RWPE1 (cell line): Measurements from ENCODE around the gene KIF18B.

Experiments
- CTCF ChIA-PET: fragments of 350-600 bp; sonication (Branson Sonifier 250); formaldehyde crosslinking; extraction: SDS; loops from one replicate; lab custom pipeline; 2021; lab: Yijun Ruan, JAX
- POLR2A ChIA-PET: fragments of 400-600 bp; formaldehyde crosslinking; extraction: SDS; loops from one replicate; lab custom pipeline; 2020; ENCODE audit warnings: antibody characterized with exemption; ENCODE audit not compliant: low non-redundant PET; lab: Yijun Ruan, JAX
- DNase-seq: peaks from one replicate; pipeline ENCODE4 v3.0.0; 2012; ENCODE audit warnings: low spot score
- H3K27ac ChIP-seq: fragments of 450-650 bp; 2 replicates; pipeline ENCODE4 v1.5.1; 2017
- TF ChIP-seq, protein P1 (sequence below): fragments of 450-650 bp; conservative IDR thresholded peaks from 2 replicates; pipeline ENCODE4 v1.5.1; 2017; ENCODE audit warnings: low read depth, mild to moderate bottlenecking

The KIF18B gene

GRCh38 chr17:44933824-44934744 lies 13.5 kb downstream of the KIF18B start:
- H3K27ac ChIP-seq = peak overlapping the region; percentile 34
- DNase-seq = no peak
- TF ChIP-seq, protein P1, sequence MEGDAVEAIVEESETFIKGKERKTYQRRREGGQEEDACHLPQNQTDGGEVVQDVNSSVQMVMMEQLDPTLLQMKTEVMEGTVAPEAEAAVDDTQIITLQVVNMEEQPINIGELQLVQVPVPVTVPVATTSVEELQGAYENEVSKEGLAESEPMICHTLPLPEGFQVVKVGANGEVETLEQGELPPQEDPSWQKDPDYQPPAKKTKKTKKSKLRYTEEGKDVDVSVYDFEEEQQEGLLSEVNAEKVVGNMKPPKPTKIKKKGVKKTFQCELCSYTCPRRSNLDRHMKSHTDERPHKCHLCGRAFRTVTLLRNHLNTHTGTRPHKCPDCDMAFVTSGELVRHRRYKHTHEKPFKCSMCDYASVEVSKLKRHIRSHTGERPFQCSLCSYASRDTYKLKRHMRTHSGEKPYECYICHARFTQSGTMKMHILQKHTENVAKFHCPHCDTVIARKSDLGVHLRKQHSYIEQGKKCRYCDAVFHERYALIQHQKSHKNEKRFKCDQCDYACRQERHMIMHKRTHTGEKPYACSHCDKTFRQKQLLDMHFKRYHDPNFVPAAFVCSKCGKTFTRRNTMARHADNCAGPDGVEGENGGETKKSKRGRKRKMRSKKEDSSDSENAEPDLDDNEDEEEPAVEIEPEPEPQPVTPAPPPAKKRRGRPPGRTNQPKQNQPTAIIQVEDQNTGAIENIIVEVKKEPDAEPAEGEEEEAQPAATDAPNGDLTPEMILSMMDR = no peak
- CTCF ChIA-PET = interaction anchor here (0.8 to 1.4 kb wide), 2 partner anchors 14 to 30 kb away, joined by 3 to 5 read pairs; no protein-coding TSS in a partner anchor
- POLR2A ChIA-PET = no interaction called here

GRCh38 chr17:44932787-44933097 lies 14.8 kb downstream of the KIF18B start:
- POLR2A ChIA-PET = no interaction called here
- TF ChIP-seq, protein P1 = no peak
- peak overlapping the region; percentile 34 for H3K27ac ChIP-seq
- CTCF ChIA-PET = interaction anchor here (1.4 kb wide), 1 partner anchor 90 kb away, joined by 5 read pairs; no protein-coding TSS in a partner anchor
- DNase-seq = no peak

DNA sequence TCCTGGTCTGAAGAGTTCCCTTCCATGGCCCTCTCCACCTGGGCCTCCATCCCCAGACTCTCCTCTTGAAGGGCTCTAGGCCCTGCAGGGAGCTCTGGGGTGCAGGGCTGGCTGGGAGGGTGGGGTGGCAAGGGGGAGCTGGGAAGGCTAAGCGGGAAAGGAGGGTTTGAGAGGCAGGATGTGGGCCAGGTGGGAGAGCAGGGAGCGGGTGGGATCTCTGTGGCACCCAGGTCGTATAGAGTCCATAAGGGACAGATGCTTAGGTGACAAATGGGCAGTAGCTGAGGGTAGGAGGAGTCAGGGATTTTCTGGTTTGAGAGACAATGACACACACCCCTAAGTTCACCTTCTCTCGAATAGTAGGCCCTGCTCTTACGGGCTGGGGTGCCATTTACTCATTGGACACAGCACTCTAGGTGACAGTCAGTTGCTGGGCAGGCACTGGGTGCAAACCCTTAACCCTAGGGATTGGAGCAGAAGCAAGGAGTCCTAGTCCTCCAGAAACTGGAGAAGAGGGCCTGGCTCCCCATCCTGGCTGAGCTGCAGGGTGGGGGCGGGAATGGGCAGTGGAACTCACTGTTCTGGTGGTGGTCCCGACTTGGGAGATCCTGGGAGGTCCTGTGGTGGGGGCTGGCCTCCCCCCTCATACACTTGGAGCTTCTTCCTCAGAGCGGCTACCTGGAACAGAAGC lies 15.3 kb downstream of the KIF18B start:
- no peak for DNase-seq
- ChIA-PET POLR2A (no interaction called here), CTCF (interaction anchor here (0.6 to 1.9 kb wide), 3 partner anchors 17 to 167 kb away, joined by 3 to 5 read pairs (median 4); no protein-coding TSS in a partner anchor)
- H3K27ac ChIP-seq = peak overlapping the region; percentile 34
- TF ChIP-seq, protein P1 = no peak

DNA sequence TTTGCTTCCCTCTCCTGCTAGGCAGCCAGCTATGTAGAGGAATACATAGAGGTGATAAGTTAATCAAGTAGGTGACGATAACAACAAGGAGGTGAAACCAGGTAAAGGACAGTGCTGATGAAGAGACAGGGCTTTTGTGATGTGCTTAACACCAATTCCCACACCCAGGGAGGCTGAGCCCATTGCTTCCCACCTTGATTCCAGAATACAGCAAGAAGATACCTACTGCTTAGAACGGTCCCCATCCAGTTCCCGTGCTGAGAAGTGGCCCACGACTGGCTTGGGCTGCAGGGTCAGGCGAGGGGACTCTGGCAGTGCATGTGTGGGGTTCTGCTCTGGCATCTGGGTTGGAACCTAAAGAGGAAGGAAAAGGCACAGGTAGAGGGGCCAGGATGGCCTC lies 16.2 kb downstream of the KIF18B start:
- CTCF ChIA-PET = interaction anchor here (0.6 to 1.9 kb wide), 4 partner anchors 11 to 168 kb away, joined by 3 to 6 read pairs (median 4); no protein-coding TSS in a partner anchor

DNA sequence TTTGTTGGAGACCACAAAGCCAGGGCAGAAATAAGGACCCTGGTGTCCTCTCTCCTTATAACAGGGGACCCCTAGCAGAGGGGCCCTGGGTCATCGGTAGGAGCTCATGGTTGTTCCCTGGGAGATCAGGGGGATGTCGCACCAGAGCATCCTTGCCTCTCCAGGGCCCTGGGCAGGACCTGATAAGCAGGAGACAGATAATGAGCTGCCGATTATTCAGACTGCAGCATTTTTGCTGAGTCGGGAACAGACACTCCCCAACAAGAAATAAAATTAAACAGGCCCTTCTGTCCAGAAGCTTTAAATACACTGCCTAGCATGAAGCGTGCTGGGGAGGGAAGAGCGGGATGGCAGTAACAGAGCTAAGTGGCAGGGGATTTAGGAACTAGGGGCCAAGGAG lies 16.9 kb downstream of the KIF18B start:
- H3K27ac ChIP-seq = peak overlapping the region; percentile 34; the same call in 1 of the 2 replicates
- POLR2A ChIA-PET = no interaction called here
- CTCF ChIA-PET = interaction anchor here (0.6 to 1.9 kb wide), 4 partner anchors 11 to 169 kb away, joined by 3 to 6 read pairs (median 4); partner anchors contain the start of gene C1QL1
- DNase-seq = no peak
- TF ChIP-seq, protein P1 = no peak

More for the DNA sequence above, 16.2 kb downstream of the KIF18B start:
- TF ChIP-seq, protein P1 = no peak
- no peak for DNase-seq
- POLR2A ChIA-PET = interaction anchor here (0.6 kb wide), 2 partner anchors 93 to 109 kb away, joined by 3 to 5 read pairs; no protein-coding TSS in a partner anchor
- peak overlapping the region; percentile 34 for H3K27ac ChIP-seq
